Ammon's horn (tissue), 1 donor: Measurements from ENCODE around the gene DYNLT1.
"Not testable (repeated sequence)": the region's sequence is repeated elsewhere in the genome, so short reads cannot be mapped to it uniquely, and the experiment has no call there.

Source experiments
- DNase-seq: peaks from one replicate; pipeline ENCODE4 v3.0.0-alpha.2; 2016; ENCODE audit warnings: low spot score

DYNLT1 gene

GRCh38 chr6:158639056-158639455 lies 5.5 kb downstream of the DYNLT1 start:
- no peak for DNase-seq

GRCh38 chr6:158638324-158638854 lies 6.2 kb downstream of the DYNLT1 start:
- DNase-seq, result no peak

GRCh38 chr6:158636778-158637177 lies 7.8 kb downstream of the DYNLT1 start:
- DNase-seq, result no peak

GRCh38 chr6:158635427-158636073 lies 9.0 kb downstream of the DYNLT1 start:
- no peak for DNase-seq

- DNase-seq, result no peak
These were observed 9.7 kb downstream of the DYNLT1 start for GRCh38 chr6:158634695-158635426.

- no peak for DNase-seq
These were observed 11.4 kb downstream of the DYNLT1 start for GRCh38 chr6:158633127-158633526.

- not testable (repeated sequence) for DNase-seq
These were observed 11.9 kb downstream of the DYNLT1 start for GRCh38 chr6:158632538-158633119.

- peak; percentile 2 for DNase-seq
These were observed 12.6 kb downstream of the DYNLT1 start for GRCh38 chr6:158631678-158632537.

- no peak for DNase-seq
These were observed 13.5 kb downstream of the DYNLT1 start for GRCh38 chr6:158630938-158631616.

- DNase-seq, result no peak
These were observed 14.9 kb downstream of the DYNLT1 start for GRCh38 chr6:158629367-158630221.

GRCh38 chr6:158628542-158628941 lies 16.0 kb downstream of the DYNLT1 start:
- no peak for DNase-seq

- no peak for DNase-seq
These were observed 16.7 kb downstream of the DYNLT1 start for GRCh38 chr6:158627940-158628211.

- no peak for DNase-seq
These were observed 17.2 kb downstream of the DYNLT1 start for GRCh38 chr6:158627168-158627939.

- no peak for DNase-seq
These were observed 18.0 kb downstream of the DYNLT1 start for GRCh38 chr6:158626360-158627167.

- DNase-seq, result no peak
These were observed 18.6 kb downstream of the DYNLT1 start for GRCh38 chr6:158625881-158626305.

GRCh38 chr6:158624684-158625682 lies 19.6 kb downstream of the DYNLT1 start:
- DNase-seq, result no peak

- DNase-seq, result no peak
These were observed 21.9 kb downstream of the DYNLT1 start for GRCh38 chr6:158622545-158623190.
